SKM-1 (cell line): ENCODE measurements around the gene SCAP.

ENCODE experiments used
- DNase-seq: peaks from one replicate; lab custom pipeline; 2025; ENCODE audit not compliant: unreplicated experiment; lab: John Stamatoyannopoulos, UW

Gene SCAP

GRCh38 chr3:47367631-47368030 lies 108.1 kb downstream of the SCAP start:
- no peak for DNase-seq

- DNase-seq, result no peak
Observed at GRCh38 chr3:47366833-47367232, 108.9 kb downstream of the SCAP start.

- DNase-seq, result no peak
Observed at GRCh38 chr3:47365213-47366153, 110.3 kb downstream of the SCAP start.
